Measurements from ENCODE around the gene CD22.

DNA sequence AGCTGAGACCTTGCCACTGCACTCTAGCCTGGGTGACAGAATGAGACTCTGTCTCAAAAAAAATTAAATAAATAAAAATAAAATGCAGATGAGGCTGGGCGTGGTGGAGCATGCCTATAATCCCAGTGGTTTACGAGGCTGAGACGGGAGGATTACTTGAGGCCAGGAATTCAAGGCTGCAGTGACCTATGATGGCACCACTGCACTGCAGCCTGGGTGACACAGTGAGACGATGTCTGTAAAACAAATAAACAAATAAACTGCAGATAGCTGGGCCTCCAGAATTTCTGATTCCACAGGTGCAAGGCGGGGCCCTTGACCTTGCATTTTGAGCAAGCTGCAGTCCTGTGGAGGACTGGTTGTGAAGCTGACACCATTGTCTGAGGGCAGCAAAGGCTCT, 40.1 kb upstream of the CD22 start:
- TF ChIP-seq CTCF (conservative IDR thresholded peaks at IDR 0.05; ENCODE audit: low read length) (no peak), EZH2phosphoT487 (IDR thresholded peaks at IDR 0.05; ENCODE audit: borderline replicate concordance) (no peak)
